GM12865 (cell line): ENCODE results near the gene COL6A3.
"Not testable (repeated sequence)": the region's sequence is repeated elsewhere in the genome, so short reads cannot be mapped to it uniquely, and the experiment has no call there.

Experiments used
- DNase-seq: peaks from one replicate; pipeline ENCODE4 v3.0.0; 2010; ENCODE audit warnings: low read depth
- H3K4me3 ChIP-seq: 2 replicates; pipeline ENCODE4 v1.5.1; 2011; ENCODE audit warnings: mild to moderate bottlenecking, low read depth, low read length, control low read depth
- CTCF ChIP-seq: IDR thresholded peaks from 2 replicates; pipeline ENCODE4 v1.5.1; 2011; ENCODE audit warnings: low read length, control low read depth, low read depth, inconsistent platforms; ENCODE audit not compliant: insufficient read depth; ENCODE audit errors: missing control alignments

The COL6A3 gene

DNA sequence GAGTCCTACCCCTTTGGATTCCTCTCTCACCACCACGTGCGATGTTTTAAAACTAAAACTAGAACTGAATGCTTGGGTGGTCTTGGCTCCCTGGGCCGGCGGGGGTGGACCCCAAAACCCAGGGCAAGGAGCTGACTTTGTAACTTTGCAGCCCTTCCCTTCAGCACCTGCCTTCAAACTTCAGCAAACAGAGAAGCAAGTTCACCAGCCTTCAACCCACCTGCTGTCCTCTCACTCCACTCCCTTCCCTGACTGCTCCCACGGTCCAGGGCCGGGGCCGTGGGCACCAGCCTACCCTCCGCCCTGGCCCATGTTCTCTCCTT lies 54.5 kb downstream of the COL6A3 start:
- TF ChIP-seq CTCF = no peak
- H3K4me3 ChIP-seq = no peak overlapping the region
- no peak for DNase-seq

DNA sequence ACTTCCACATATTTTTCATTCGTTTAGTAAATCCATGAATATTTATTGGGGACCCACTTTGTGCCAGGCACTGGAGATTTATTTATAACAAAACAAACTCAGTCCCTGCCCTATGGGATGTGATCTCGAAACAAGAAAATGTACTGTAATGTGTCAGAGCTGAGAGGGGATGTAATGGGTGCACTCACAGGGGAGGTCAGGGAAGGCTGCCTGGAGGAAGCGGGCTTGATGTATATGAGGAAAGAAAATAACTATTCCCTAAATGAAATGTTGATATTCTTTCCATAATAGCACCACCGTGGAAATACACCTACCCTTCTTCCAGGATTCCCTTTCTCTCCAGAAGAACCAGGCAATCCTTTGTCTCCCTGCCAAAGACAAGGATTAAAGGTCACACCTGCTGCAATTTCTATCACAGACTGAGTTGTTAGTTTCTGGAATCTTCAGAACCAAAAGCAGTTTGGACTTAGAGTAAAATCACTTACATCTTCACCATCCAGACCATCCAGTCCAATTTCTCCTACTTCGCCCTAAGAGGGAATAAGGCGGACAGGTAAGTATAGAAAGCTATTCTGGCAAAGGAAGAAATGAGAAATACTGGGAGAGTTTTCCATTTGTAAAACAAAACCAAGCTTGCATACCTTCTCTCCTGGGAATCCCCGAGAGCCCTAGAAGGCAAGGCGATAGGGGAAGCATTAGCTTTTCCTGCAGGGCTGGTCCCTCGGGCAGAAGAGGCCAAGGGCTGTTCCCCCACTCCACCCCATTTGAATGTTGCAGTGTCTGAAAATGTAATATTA lies 55.0 kb downstream of the COL6A3 start:
- no peak for DNase-seq
- H3K4me3 ChIP-seq = no peak overlapping the region
- TF ChIP-seq CTCF = no peak

DNA sequence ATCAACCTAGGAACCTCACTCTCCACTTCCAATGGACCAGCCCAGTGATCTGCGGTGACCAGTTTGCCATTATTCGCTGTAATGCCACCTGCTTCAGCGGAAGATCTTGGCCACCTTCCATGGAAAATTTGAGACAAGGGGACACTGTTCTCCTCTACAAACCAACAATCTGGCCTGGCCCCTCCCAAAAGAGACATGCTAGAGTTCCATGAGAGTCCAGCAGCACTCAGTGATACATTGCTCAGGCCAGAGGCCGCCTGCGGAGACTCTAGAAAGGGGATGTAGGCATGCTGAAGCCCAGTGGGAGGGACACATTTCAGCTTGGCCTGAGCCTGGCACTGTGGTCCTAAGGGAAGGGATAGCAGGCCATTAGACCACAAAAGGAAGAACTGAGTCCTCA lies 58.3 kb downstream of the COL6A3 start:
- TF ChIP-seq CTCF = no peak

DNA sequence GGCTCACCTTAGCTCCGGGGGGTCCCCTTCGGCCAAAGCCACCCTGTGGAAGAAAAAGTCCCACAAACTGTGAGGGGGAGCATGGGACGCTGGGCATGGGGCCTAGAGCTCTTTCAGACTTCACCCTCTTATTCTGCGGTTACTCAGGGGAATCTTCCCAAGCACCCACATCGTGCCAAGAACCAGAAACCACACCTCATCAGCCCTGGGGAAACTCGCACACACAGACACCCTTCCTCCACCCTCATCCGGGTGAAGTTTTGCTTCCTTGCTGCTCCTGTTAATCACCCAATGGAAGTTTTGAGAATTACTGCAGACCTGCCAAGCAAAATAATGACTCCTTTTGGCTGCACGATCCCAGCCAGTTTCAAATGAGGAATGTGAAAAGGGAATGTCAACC lies 59.1 kb downstream of the COL6A3 start:
- no peak for TF ChIP-seq CTCF
- no peak for DNase-seq
- no peak overlapping the region for H3K4me3 ChIP-seq

More for the DNA sequence above, 58.3 kb downstream of the COL6A3 start:
- DNase-seq = no peak
- H3K4me3 ChIP-seq = no peak overlapping the region

DNA sequence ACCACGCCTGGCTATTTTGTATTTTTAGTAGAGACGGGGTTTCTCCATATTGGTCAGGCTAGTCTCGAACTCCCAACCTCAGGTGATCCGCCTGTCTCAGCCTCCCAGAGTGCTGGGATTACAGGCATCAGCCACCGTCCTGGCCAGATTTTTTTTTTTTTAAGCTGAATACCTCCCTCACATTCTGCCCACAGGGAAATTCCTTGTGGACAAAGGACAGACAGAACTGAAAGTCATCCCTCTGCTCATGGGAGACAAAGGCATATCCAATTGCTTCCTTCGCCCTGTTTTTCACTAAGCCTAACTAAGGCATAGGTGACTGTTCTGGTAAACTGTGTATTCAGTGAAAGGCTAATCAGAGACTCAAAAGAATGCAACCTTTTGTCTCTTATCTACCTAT lies 59.8 kb downstream of the COL6A3 start:
- not testable (repeated sequence) for H3K4me3 ChIP-seq, DNase-seq

DNA sequence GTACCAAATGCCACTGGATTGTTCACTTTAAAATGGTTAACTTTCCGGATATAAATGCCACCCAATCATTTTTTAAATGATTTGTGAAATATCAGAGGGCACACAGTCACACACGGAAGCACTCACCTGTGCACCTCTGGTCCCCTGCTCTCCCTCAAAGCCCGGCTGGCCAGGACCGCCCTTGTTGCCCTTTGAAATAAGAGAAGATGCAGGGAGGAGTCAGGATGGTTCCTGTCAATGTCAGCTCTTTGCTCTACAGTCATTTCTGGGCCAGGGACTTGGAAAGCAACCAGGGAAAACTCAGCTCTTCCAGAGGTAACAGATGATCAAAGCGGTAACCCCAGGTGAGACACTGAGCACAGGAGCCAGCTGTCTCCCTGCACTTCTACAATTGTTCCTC lies 60.7 kb downstream of the COL6A3 start:
- H3K4me3 ChIP-seq = no peak overlapping the region
- DNase-seq = no peak
- no peak for TF ChIP-seq CTCF

- DNase-seq = no peak
- H3K4me3 ChIP-seq = no peak overlapping the region
- no peak for TF ChIP-seq CTCF
Observed at GRCh38 chr2:237352279-237352845, 61.6 kb downstream of the COL6A3 start.
